GM21528 (cell line): ENCODE measurements around the gene PANX2.

ENCODE experiments used
- ATAC-seq: cut with Tn5 transposase; IDR thresholded peaks from one replicate; pipeline ENCODE4 v1.9.1; 2021; ENCODE audit warnings: mild to moderate bottlenecking, moderate library complexity; ENCODE audit not compliant: unreplicated experiment, low FRiP score

Gene PANX2

DNA sequence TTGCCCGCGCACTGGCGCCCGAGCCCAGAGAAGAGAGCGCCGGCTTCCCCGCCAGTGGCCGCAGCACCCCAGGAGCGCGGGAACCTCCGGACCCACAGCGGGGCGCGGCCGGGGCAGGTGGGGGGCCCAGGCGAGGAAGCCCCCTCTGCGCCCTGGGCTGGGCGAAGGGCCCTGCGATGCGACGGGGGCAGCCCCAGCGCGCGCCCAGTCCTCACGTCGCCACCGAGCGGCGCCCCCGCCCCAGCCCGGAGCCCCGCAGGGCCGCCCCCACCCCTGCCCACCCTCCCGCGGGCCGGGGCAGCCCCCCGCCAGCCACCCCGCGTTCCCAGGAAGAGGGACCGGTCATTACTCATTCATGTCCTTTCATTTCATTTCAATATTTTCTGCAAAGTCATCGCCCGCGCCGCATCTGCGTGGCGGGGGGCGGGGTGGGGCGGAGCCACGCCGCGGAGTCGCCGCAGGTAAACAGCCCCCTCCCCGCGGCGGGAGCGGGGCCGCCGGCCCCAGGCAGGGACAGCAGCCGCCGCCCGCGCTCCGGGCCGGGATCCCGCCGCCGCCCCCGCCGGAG is 673 bp upstream of the PANX2 start:
- ATAC-seq, result no peak

DNA sequence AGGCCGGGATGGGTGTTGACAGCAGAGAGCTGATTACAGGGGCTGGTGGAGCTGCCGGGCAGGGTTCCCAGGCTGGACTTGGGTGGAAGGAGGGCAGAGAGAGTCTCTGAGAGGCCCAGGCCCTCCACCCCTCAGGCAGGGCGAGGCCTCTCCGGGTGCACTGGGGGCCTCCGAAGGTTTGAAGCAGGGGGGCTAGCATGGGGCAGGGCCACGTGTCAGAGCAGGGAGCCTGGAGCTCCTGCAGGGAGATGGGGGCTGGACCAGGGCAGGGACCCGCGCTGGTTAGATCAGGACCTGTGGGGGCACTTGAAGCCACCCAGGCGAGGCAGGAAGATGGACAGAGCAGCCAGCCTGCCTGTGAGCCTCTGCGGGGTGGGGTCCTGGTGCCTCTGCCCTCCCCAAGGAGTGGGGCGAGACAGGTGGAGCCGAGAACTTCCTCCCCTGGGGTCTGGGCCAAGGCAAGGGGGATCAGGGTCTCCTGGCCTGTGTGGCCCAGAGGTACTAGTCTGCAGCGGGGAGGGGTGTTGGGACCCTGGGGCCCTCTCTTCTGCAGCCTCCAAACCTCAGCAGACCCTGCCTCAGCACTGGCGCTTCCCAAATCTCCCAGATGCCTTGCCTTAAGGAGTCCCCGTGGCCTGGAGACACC is 911 bp downstream of the PANX2 start:
- ATAC-seq, result no peak

DNA sequence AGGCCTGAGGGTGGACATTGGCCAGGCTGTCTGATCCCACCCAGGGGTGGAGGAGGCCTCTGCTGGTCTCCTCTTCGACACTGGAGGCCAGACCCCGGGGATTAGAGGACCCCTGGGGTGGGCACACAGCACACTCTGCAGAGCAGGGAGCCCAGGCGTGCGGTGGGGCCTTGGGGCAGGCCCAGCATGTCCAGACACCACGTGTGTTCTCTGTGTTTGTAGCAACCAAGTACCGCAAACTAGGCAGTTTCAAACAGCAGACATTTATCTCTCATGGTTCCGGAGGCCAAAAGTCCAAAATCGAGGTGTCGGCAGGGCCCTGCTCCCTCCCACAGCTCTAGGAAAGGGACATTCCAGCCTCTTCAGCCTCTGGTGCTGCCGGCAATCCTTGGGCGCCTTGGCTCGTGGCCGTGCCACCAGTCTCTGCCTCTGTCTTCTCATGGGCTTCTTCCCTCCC is 1.5 kb downstream of the PANX2 start:
- no peak for ATAC-seq

DNA sequence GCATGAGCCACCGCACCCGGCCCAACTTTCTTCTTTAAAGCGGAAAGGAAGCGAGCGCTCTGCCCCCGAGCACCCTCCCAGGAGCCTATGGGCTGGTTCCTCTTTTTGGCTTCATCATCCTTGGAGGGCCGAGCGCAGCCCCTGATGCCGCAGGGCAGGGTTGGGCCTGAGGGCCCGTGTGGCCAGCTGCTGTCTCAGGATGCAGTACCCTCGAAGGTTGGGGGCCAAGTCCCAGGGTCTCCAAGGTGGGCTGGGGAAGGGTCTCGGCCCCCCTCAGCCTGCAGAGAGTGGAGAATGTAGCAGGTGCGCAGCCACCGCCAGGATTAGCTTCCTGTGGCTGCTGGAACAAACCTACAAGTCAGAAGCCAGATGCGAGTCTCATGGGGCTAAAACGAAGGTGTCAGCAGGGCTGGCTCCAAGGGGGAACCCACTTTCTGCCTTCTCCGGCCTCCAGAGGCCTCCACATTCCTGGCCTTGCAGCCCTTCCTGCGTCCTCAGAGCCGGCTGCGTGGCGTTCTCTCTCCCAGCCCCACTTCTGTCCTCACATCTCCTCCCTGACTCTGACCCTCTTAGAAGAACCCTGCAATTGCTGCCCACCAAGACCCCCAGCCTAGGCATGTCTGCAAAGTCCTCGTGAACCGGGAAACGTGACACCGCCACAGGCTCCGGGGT is 2.9 kb downstream of the PANX2 start:
- no peak for ATAC-seq

DNA sequence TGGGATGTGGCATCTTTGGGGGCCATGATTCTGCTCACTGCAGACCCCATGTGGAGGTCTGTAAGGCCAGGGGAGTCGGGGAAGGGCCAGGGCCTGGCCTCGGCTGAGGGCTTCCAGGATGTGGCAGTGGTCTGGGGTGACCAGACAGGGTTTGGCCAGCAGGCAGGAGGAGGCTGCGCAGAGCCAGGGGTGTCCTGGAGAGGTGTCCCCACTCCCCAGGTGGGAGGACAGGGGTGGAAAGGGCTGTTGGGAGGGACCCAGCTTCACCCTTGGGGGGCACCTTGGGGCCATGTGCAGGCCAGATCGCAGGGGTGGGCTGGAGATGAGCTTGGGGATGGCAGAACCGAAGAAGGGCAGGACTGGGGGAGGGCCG is 3.4 kb downstream of the PANX2 start:
- ATAC-seq, result no peak

DNA sequence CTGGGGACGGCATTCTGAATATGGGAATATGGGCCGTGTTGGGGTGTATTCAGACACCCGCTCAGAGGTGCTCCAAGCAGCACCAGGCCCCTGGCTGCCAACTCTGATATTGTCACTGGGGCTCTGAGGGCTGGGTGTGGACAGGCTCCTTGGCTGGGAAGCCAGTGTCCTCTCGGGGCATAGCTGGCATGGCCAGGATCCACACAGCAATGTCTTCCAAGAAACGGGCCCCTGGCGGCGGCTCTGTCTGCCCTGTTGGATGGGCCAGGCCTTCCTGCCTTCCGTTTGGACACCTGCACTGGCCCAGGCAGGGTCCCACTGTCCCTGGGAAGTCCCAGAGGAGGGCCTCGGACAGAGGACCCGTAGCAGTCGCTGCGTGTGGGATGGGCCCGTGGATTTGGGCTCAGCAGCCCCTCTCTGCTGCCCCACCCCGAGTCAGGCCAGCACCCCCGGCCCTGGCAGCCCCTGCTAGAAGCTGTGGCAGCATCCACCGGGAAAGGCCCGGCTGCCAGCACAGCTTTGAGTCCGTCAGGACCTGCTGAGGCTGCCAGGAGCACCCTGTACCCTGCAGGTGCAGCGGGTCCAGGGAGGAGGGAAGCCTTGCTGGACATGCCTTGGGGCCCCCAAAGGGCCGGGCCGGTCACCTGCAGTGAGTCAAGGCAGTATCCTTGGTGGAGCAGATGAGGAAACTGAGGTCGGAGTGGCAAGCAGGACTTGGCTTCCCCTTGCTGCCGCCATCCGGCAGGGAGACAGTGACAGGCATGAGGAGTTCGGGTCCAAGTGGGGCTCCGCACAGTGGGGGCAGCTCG is 4.1 kb downstream of the PANX2 start:
- ATAC-seq, result no peak

DNA sequence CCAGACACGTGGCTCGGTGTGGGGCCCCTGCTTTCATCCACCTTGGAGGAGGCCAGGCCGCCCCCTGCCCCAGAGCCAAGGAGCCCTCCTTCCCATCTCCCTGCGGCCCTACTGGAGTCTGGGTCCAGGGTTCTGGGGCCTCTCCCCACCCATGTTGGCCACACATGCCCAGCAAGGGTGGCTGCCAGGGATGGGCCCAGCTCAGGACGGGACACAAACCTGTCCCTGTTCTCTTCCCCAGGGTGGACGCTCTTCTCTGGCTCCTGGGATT is 4.6 kb downstream of the PANX2 start:
- ATAC-seq, result no peak

DNA sequence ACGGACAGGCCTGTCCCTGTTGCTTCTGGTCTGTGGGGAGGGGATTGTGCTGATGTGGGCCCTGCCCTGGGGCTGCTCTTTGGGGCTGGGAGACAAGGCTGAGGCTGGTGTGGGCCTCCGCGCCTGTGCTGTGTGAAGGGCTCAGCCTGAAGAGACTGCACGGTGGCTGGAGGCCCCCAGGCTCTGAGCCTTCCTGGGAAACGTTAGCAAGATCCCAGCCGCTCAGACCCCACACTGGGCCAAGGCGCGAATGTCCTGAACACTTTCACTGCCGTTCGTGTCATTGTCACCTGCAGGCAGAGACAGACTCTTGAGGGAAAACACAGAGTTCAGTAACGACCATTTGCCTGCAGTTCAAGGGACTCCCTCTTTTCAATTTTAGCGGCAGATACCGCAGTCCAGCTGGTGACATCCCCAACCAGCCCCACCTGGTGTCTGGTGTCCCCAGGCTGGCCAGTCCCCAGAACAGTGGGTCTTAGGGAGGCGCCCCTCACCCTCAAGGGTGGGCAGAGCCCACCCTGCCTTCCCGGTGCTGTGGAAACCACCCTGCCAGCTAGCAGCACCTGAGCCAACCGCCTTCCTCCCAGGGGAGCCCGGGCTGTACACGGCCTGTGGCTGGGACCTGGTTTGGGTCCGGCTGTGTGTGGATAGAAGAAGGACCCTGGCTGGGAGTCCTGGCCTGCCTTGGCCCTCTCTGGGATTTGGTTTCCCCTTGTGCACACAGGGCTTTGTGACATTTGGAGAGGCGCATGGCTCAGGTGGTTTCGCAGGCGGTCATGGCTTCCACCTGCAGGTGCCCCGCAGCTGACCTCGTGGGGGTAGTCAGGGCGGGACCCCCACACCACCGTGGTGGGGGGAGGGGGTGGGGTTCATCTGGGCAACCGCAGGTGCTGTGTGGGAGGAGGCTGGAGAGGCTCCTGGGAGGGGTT is 5.7 kb downstream of the PANX2 start:
- ATAC-seq, result no peak

DNA sequence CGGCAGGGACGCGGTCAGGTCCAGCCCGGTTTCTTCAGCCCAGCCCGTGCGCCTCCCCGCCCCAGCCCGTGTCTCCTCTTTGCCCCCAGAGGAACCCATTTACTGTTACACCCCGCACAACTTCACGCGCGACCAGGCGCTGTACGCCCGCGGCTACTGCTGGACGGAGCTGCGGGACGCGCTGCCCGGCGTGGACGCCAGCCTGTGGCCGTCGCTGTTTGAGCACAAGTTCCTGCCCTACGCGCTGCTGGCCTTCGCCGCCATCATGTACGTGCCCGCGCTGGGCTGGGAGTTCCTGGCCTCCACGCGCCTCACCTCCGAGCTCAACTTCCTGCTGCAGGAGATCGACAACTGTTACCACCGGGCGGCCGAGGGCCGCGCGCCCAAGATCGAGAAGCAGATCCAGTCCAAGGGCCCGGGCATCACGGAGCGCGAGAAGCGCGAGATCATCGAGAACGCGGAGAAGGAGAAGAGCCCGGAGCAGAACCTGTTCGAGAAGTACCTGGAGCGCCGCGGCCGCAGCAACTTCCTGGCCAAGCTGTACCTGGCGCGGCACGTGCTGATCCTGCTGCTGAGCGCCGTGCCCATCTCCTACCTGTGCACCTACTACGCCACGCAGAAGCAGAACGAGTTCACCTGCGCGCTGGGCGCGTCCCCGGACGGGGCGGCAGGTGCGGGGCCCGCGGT is 6.5 kb downstream of the PANX2 start:
- no peak for ATAC-seq

DNA sequence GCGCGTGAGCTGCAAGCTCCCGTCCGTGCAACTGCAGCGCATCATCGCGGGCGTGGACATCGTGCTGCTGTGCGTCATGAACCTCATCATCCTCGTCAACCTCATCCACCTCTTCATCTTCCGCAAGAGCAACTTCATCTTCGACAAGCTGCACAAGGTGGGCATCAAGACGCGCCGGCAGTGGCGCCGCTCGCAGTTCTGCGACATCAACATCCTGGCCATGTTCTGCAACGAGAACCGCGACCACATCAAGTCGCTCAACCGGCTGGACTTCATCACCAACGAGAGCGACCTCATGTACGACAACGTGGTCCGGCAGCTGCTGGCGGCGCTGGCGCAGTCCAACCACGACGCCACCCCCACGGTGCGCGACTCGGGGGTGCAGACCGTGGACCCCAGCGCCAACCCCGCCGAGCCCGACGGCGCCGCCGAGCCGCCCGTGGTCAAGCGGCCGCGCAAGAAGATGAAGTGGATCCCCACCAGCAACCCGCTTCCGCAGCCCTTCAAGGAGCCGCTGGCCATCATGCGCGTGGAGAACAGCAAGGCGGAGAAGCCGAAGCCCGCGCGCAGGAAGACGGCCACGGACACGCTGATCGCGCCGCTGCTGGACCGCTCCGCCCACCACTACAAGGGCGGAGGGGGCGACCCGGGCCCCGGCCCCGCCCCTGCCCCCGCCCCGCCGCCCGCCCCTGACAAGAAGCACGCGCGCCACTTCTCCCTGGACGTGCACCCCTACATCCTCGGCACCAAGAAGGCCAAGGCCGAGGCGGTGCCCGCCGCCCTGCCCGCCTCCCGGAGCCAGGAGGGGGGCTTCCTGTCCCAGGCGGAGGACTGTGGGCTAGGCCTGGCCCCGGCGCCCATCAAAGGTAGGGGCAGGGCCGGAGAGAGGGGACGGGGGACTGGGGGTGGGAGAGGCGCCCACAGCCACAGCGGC is 7.3 kb downstream of the PANX2 start:
- ATAC-seq, result no peak

DNA sequence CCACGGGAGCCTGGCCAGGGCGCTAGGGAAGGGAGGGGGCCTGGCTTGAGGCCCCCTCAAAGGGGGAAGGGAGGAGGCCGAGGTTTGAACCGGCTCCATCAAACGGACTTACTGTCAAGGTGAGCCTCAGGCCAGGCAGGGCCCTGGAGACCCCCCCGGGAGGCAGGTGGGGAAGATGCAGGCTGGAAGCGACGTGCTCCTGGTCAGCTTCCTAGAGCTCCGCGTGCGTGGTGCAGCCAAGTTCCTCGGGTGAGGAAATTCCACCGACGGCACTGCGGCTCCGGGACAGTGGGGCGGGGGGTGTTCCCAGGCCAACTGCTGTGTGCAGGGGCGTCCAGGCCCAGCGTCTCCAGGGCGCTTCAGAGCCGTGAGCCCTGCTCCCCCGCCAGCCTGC is 7.9 kb downstream of the PANX2 start:
- no peak for ATAC-seq

DNA sequence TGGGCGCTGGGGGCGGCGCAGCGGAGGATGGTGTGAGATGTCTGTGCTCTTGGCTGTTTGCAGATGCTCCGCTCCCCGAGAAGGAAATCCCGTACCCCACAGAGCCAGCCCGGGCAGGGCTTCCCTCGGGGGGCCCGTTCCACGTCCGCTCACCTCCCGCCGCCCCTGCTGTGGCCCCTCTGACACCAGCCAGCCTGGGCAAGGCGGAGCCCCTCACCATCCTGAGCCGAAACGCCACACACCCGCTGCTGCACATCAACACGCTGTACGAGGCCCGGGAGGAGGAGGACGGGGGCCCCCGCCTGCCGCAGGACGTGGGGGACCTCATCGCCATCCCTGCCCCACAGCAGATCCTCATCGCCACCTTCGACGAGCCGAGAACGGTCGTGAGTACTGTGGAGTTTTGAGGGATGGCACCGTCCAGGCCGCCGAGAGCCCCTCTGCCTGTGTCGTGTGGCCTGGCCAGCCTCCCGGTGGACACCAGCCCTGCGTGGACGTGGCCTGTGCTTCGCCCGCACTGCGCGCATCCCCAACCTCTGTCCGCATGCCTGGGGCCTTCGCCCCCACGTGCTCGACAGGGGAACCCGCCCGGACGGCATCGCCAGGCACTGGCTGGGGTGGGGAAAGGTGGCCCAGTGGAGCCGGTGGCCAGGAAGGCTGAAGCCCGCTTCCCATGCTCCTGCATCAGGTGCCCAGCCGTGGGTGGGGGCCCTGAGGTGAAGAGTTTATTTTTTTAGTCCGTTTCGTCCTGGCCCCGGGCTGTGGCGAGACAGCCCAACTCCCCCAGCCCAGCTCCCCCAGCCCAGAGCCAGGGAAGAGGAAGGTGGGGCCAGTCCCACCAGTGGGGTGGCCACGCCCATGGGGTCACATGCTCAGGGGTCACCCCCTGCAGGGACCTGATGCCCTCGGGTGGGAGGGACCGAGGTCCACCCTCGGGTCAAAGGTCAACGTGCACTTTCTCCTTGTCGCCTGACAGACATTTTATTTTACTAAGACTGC is 8.6 kb downstream of the PANX2 start:
- ATAC-seq, result no peak

DNA sequence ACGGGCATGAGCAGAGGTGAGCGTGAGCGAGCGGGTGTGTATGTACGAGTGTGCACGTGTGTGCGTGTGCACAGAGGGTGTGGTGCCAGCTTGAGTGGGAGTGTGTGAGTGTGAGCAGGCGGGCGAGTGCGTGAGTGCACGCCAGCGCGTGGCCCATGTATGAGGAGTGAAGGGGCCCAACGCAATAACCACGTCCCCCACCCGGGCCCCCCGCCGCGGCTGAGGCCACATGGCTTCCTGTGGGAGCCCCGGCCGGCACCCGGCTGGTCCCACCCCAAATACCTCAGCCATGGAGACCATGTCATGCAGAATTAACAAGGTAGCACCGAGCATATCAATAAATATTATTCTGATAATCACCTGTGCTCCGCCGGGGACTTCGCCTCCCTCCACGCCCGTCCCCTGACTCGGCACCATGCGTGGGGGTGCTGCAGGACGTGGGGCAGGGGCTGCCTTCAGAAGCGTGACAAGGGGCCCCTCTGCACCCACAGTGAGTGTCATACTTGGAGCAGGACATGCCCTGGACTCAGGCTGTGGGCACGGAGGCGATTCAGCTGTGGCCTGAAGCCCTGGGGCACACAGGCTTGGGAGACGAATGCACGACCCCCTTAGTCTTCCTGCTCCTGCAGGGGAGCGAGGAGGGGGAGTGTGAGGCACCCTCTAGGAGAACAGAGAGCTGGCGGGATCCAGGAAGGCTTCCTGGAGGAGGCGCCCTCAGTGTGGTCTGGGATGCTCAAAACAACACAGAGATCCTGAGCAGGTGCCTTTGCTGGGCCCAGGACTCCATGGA is 9.6 kb downstream of the PANX2 start:
- ATAC-seq, result no peak

DNA sequence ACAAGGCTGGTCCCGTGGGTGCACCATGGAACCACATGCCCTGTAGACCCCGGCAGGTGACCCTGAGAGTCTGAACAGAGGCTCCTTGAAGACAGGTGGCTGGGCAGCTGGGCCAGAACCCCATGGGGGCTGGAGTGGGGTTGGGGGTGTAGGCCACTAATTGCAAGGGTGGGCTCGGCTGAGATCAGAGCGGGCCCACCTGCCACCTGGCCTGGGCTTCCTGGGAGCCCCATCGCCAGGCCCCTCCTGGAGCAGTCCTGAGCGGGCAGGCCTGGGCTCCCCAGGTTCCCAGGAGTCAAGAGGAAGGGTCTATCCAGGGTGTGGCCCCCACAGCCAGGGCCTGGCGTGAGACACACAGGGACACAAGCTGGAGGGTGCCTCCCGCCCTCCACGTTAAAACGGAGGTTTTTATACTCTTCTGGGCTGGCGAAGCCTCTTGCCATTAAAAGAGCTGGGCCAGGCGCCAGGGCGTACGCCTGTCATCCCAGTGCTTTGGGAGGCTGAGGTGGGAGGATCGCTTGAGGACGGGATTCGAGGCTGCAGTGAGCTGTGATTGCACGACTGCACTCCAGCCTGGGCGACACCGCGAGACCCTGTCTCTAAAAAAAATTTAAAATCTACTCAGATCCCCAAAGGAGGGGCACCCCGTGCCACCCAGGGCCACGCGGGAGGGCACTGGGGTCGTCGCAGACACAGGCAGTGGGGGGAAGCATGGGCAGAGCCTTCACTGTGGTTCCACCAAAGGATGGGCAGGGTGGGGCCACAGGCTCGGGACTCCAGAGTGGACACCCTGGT is 10.4 kb downstream of the PANX2 start:
- no peak for ATAC-seq

DNA sequence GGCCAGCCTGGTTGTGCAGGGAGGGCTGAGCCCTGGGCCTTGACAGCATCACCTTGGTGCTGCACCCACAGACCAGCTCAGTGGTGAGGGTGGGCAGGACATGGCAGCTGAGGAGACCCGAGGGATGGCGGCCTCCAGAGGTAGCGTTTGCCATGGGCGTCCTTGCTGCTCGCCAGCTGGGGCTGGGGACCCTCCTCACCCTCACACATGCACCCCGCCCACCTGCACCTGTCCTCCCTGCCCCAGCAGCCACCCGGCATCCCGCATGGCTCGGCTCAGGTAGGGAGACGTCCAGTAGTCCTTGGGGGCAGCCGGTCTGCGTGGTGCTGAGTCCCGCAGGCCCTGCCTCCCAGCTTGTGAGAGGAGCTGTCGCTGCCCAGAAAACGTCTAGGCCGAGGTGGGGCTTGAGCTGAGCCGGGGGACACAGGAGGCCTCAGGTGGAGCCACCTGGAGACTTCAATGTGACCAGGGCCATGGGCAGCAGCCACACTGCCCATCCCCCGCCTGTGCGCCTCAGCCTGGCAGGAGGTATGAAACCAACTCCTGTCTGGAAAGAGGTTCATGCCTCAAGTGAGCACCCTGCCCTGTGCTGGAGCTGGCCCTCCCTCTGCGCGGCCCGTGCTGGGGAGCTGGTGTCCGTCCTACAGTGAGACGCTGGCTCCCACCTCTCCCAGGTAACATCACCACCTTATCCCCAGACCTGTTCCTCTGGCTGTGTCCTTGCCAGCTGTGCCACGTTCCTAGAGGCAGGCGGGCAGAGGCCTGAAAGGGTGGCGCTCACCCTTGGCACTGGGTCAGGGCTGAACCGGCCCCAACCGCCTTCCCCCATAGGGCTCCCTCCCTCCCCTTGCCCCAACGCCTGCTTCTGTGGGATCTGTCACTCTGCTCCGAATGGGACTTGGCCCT is 11.9 kb downstream of the PANX2 start:
- ATAC-seq, result no peak
